ENCODE data around the gene SRSF3. TPM values are rescaled to one million over a fixed set of nuclear protein-coding genes. Genes with fewer than 3 reads are reported as not detected.

The SRSF3 gene
- total RNA-seq, 1 experiment from 2014 or later = 954 TPM

- Histone ChIP-seq H4K8ac (replicated peaks; ENCODE audit: insufficient read length, low read depth, low read length) (no peak overlapping the region), H2AFZ (ENCODE audit: low read length) (no peak overlapping the region), H2BK5ac (ENCODE audit: insufficient read length, low read length) (no peak overlapping the region), H3K4ac (ENCODE audit: low read depth, low read length) (no peak overlapping the region), H3K23ac (ENCODE audit: insufficient read length, low read depth, low read length) (no peak overlapping the region), H3K18ac (ENCODE audit: insufficient read length, low read depth, low read length) (no peak overlapping the region), H3K27me3 (ENCODE audit: insufficient read depth, low read length) (no peaks in the 10 kb centered on the region), H3K9ac (ENCODE audit: extremely low read depth, insufficient read length, low read length) (no peak overlapping the region), H3K56ac (ENCODE audit: insufficient read length, low read depth, low read length) (no peak overlapping the region), H2BK120ac (ENCODE audit: low read depth, low read length, poor library complexity, severe bottlenecking) (no peak overlapping the region), H4K91ac (ENCODE audit: insufficient read length, low read depth, low read length) (no peak overlapping the region), H2BK15ac (ENCODE audit: low read depth, low read length) (no peak overlapping the region), H3K4me2 (ENCODE audit: insufficient read depth, insufficient read length, low read length) (no peak overlapping the region), H3K79me2 (ENCODE audit: insufficient read depth, low read length) (no peaks in the 10 kb centered on the region), H3K14ac (ENCODE audit: insufficient read depth, low read length) (no peak overlapping the region), H2AK5ac (ENCODE audit: insufficient read length, low read length) (no peak overlapping the region), H4K5ac (ENCODE audit: insufficient read length, low read depth, low read length) (no peak overlapping the region), H3K27ac (ENCODE audit: insufficient read length, low read depth, low read length) (no peak overlapping the region), H3K79me1 (ENCODE audit: insufficient read depth, low read depth, low read length, poor library complexity, severe bottlenecking) (no peaks in the 10 kb centered on the region), H2BK20ac (ENCODE audit: low read depth, low read length, poor library complexity, severe bottlenecking) (no peak overlapping the region), H3T11ph (ENCODE audit: low read length) (no peak overlapping the region), H2BK12ac (ENCODE audit: insufficient read length, low read depth, low read length) (no peak overlapping the region), H3K9me3 (ENCODE audit: control insufficient read depth, low read depth, low read length) (no peaks in the 10 kb centered on the region), H3K4me1 (ENCODE audit: insufficient read depth, low read length) (no peaks in the 10 kb centered on the region), H3K23me2 (ENCODE audit: insufficient read length, low read depth, low read length, poor library complexity, severe bottlenecking) (no peaks in the 10 kb centered on the region), H4K20me1 (ENCODE audit: control insufficient read depth, insufficient read depth, insufficient read length) (no peaks in the 10 kb centered on the region)
- TF ChIP-seq CTCF (conservative IDR thresholded peaks at IDR 0.05) = no peak
- WGBS (ENCODE audit: extremely low coverage, insufficient read length, low lambda C conversion rate) = no CpG with 5 or more reads among the region's 11 CpGs
- no peak for DNase-seq
- Mint-ChIP-seq H3K27me3 (ENCODE audit: low read depth) (peaks cover 3% of the 10 kb centered on the region; the same call in 1 of the 2 replicates), H3K36me3 (ENCODE audit: insufficient read depth in 1 of 3, low read depth in 3 of 3) (no peaks in the 10 kb centered on the region), H3K4me1 (no peaks in the 10 kb centered on the region), H3K9me3 (no peaks in the 10 kb centered on the region), H3K4me3 (no peak overlapping the region), H3K27ac (no peak overlapping the region)
Measured at GRCh38 chr6:36629784-36630183, 35.6 kb downstream of the SRSF3 start.
